ENCODE data around the gene WLS.
"Not testable (repeated sequence)": the region's sequence is repeated elsewhere in the genome, so short reads cannot be mapped to it uniquely, and the experiment has no call there.

DNA sequence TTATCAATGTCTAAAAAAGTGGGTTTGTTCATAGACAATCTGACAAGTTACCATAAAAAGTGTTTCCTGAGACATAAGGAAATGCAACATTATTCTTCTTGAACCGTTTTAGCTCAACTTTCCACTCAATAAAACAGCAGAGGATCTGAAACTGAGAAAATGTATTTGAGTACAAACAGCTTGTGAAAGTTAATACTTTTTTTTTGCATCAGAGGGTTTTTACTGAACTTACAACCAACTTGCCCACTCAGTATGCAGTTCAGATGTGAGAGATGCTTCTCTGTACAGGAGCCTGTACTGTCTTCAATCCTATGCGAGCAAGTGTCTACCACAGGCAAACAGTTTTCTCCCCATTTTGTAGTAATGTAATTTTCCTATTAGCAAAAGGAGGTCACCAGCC, 71.4 kb downstream of the WLS start:
- TF ChIP-seq ZNF8 (CRISPR knock-in tag; IDR thresholded peaks at IDR 0.05); BACH2 (CRISPR knock-in tag; IDR thresholded peaks at IDR 0.05; ENCODE audit: borderline replicate concordance); CSDC2 (CRISPR knock-in tag; IDR thresholded peaks at IDR 0.05); PATZ1 (CRISPR knock-in tag; IDR thresholded peaks at IDR 0.05; ENCODE audit: borderline replicate concordance): not testable (repeated sequence)
